VCaP (cell line): ENCODE measurements around the gene FUT6.
"Not testable (repeated sequence)": the region's sequence is repeated elsewhere in the genome, so short reads cannot be mapped to it uniquely, and the experiment has no call there.

Source experiments
- H3K27ac ChIP-seq: fragments of 450-650 bp; 2 replicates; pipeline ENCODE4 v1.5.1; 2017
- TF ChIP-seq, protein P1 (sequence below): fragments of 450-650 bp; conservative IDR thresholded peaks from 2 replicates; pipeline ENCODE4 v1.5.1; 2017; ENCODE audit warnings: mild to moderate bottlenecking, moderate library complexity

FUT6 gene

DNA sequence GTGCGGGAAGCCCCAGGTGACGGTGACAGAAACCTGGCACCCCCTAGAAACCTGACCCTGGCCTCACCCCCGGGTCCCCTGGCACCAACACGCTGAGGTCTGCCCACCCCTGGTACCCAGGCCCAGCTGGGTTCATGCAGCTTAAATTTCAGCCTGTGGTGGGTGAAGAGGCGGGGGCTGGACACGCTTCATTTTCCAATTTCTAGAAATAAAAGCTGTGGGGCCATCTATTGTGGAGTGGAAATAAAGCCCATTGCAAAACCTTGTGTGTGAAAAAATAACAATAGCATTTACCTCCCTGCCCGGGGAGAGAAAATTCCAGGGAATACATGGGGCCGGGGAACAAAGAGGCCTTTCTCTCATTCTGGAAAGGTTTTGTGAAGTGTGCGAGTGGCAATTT lies 38.4 kb upstream of the FUT6 start:
- no peak overlapping the region for H3K27ac ChIP-seq
- TF ChIP-seq, protein P1, sequence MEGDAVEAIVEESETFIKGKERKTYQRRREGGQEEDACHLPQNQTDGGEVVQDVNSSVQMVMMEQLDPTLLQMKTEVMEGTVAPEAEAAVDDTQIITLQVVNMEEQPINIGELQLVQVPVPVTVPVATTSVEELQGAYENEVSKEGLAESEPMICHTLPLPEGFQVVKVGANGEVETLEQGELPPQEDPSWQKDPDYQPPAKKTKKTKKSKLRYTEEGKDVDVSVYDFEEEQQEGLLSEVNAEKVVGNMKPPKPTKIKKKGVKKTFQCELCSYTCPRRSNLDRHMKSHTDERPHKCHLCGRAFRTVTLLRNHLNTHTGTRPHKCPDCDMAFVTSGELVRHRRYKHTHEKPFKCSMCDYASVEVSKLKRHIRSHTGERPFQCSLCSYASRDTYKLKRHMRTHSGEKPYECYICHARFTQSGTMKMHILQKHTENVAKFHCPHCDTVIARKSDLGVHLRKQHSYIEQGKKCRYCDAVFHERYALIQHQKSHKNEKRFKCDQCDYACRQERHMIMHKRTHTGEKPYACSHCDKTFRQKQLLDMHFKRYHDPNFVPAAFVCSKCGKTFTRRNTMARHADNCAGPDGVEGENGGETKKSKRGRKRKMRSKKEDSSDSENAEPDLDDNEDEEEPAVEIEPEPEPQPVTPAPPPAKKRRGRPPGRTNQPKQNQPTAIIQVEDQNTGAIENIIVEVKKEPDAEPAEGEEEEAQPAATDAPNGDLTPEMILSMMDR = no peak

DNA sequence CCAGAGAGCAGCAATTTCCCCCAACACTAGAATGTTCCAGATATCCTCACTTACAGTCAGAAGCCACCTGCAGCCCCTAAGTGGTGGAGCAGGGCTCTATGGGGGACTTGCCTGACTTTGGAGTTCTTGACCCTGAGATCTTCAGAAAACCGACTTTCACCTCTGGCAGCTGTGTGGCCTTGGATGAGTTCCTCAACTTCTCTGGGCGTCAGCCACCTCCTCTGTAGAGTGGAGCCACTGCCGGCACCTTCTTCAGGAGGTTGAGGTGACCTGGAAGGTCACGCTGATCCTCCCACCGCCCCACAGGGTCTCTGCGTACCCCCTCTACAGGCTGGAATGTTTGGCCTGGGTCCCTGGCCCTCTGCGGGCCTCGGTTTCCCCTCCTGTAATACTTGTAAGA lies 37.9 kb upstream of the FUT6 start:
- no peak overlapping the region for H3K27ac ChIP-seq
- TF ChIP-seq, protein P1 = no peak

DNA sequence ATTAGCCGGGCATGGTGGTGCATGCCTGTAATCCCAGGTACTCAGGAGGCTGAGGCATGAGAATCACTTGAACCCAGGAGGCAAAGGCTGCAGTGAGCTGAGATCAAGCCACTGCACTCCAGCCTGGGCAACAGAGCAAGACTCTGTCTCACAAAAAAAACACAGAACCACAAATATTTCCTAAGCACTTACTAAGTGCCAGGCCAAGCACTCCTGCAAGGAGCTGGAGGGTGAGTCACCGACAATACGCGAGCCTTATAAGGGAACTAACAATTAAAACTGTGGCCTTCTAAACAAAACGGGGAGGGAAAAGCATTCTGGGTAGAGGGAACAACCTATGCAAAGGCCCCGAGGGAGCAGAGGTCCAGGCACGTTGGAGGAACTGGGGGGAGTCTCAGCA lies 35.0 kb upstream of the FUT6 start:
- H3K27ac ChIP-seq = not testable (repeated sequence)

DNA sequence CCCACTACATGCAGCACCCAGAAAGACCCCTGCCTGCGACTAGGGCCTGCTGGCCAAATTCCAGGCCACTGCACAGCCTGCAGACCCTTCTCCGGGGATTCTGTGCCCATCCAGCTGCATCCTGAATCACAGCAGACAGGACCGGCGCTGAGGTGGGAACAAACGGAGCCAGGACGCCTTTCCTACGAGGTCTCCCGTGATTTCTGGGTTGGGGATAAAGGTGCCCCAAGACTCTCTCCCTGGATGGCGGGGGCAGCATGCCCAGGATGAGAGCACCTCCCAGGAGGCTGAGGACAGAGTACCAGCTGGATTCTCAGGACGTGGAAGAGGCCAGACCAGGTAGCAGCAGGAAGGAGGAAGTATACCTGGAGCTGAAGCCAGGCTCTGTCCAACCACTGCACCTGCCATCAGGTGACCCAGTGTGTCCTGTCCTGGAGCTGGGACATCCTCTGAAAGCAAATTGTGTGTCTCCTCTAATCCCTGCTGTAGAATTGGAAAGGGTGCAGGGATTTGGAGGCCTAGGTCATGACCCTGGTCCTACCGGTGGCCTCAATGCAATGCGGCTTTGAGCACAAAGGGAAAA lies 34.2 kb upstream of the FUT6 start:
- no peak overlapping the region for H3K27ac ChIP-seq
- TF ChIP-seq, protein P1 = no peak

DNA sequence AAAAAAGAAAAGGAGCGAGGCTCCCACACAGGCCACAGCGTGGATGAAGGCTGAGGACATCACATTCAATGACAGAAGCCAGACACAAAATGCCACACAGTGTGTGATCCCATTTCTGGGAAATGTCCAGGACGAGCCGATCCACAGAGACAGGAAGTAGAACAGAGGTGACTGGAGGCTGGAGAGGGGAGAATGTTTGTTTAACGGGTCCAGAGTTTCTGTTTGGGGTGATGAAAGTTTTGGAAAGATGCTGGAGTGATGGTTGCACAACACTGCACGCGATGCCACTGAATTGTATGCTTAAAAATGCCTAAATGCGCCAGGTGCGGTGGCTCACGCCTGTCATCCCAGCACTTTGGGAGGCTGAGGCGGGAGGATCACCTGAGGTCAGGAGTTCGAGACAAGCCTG lies 31.5 kb upstream of the FUT6 start:
- H3K27ac ChIP-seq = no peak overlapping the region
- TF ChIP-seq, protein P1 = no peak

DNA sequence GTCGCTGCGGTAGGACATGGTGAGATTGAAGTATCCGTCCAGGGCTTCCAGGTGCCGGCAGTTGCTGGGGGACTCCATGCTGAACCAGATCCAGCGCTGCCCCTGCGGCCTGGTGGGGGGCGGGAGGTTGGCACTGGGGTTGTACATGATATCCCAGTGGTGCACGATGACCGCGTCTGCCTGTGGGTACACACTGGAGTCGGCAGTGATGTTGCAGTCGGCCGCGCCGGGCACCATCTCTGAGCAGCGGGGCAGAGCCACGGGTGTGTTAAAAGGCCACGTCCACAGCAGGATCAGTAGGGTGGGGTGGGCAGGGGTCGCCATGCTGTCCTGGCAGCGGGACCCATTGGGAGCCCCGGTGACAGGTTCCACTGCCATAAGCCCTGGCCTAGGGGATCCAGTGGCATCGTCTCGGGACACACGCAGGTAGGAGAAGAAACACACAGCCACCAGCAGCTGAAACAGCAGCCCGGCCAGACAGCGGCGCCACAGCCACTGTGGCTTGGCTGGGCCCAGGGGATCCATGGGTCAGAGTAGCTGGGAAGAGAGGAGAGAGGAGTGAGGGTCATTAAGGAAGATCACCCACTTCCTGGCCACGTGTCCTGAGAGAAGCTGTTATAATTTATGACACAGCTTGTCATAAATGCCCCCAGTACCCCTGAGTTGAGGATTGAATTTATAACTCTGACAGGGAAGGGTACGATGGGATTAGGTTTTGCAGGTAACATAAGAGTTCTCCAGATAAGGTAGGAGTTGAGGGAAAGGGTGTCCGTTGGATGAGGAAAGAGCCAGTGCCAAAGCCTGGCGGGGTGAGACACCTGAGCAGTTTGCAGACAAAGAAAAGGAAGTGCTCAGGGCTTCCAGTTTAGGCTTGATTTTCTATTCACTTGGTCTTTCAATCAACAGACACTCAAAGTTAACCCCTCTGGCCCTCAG lies 28.0 kb upstream of the FUT6 start:
- TF ChIP-seq, protein P1 = no peak

DNA sequence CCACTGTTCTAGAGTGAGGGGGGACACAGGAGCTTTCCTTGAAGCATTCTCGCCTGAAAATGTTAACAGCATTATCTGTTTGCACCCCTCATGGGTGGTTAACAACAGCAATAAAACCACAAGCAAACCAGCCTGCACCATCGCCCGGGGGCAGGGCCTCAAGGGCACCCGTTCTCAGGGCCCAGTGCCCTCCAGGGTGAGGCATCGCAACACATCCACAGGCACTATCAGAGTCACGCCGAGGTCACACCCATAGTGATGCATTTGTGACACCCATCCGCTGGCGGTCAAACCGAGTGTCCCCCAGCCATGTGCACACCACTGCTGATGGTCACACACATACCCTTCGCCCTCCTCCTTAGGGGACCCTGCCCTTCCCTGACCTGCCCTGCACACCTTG lies 26.3 kb upstream of the FUT6 start:
- TF ChIP-seq, protein P1 = no peak
- H3K27ac ChIP-seq = no peak overlapping the region

More for the DNA sequence above, 28.0 kb upstream of the FUT6 start:
- H3K27ac ChIP-seq = no peak overlapping the region
